ENCODE measurements around the gene PRR14L.

Gene PRR14L

GRCh38 chr22:31639436-31640039 is 110.4 kb downstream of the PRR14L start:
- DNase-seq (ENCODE audit: low read depth in 3 of 3) = no peak

GRCh38 chr22:31637891-31638618 is 111.9 kb downstream of the PRR14L start:
- DNase-seq (ENCODE audit: low read depth in 3 of 3) = no peak

GRCh38 chr22:31637447-31637890 is 112.5 kb downstream of the PRR14L start:
- DNase-seq (ENCODE audit: low read depth in 3 of 3) = no peak

- DNase-seq (ENCODE audit: low read depth in 3 of 3) = no peak
Measured at GRCh38 chr22:31635638-31636306, 114.2 kb downstream of the PRR14L start.

GRCh38 chr22:31631436-31631835 is 118.5 kb downstream of the PRR14L start:
- no peak for DNase-seq (ENCODE audit: low read depth in 3 of 3)
